ENCODE data around the gene IGLL1.
"Not testable (repeated sequence)": the region's sequence is repeated elsewhere in the genome, so short reads cannot be mapped to it uniquely, and the experiment has no call there.

IGLL1 gene

DNA sequence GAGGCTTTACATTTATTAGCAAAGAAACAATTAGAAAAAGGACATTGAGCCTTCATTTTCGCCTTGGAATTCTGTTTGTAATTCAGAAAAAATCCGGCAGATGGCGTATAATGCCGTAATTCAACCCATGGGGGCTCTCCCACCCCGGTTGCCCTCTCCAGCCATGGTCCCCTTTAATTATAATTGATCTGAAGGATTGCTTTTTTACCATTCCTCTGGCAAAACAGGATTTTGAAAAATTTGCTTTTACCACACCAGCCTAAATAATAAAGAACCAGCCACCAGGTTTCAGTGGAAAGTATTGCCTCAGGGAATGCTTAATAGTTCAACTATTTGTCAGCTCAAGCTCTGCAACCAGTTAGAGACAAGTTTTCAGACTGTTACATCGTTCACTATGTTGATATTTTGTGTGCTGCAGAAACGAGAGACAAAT is 38.2 kb downstream of the IGLL1 start:
- peak; percentile 44 for DNase-seq (ENCODE audit: low read depth, low spot score)

DNA sequence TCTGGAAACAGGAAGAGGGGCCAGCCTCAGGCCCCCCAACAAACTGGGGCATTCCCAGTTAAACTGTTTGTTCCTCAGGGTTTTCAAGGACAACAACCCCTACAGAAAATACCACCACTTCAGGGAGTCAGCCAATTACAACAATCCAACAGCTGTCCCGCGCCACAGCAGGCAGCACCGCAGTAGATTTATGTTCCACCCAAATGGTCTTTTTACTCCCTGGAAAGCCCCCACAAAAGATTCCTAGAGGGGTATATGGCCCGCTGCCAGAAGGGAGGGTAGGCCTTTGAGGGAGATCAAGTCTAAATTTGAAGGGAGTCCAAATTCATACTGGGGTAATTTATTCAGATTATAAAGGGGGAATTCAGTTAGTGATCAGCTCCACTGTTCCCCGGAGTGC is 39.3 kb downstream of the IGLL1 start:
- not testable (repeated sequence) for DNase-seq (ENCODE audit: low read depth, low spot score)

DNA sequence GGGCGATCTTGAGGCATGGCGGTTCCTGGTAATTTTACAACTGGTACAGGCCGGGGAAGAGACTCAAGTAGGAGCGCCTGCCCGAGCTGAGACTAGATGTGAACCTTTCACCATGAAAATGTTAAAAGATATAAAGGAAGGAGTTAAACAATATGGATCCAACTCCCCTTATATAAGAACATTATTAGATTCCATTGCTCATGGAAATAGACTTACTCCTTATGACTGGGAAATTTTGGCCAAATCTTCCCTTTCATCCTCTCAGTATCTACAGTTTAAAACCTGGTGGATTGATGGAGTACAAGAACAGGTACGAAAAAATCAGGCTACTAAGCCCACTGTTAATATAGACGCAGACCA is 40.3 kb downstream of the IGLL1 start:
- DNase-seq (ENCODE audit: low read depth, low spot score): not testable (repeated sequence)

DNA sequence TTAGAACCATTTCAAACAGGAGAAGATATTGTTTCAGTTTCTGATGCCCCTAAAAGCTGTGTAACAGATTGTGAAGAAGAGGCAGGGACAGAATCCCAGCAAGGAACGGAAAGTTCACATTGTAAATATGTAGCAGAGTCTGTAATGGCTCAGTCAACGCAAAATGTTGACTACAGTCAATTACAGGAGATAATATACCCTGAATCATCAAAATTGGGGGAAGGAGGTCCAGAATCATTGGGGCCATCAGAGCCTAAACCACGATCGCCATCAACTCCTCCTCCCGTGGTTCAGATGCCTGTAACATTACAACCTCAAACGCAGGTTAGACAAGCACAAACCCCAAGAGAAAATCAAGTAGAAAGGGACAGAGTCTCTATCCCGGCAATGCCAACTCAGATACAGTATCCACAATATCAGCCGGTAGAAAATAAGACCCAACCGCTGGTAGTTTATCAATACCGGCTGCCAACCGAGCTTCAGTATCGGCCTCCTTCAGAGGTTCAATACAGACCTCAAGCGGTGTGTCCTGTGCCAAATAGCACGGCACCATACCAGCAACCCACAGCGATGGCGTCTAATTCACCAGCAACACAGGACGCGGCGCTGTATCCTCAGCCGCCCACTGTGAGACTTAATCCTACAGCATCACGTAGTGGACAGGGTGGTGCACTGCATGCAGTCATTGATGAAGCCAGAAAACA is 40.8 kb downstream of the IGLL1 start:
- DNase-seq (ENCODE audit: low read depth, low spot score): peak; percentile 89

DNA sequence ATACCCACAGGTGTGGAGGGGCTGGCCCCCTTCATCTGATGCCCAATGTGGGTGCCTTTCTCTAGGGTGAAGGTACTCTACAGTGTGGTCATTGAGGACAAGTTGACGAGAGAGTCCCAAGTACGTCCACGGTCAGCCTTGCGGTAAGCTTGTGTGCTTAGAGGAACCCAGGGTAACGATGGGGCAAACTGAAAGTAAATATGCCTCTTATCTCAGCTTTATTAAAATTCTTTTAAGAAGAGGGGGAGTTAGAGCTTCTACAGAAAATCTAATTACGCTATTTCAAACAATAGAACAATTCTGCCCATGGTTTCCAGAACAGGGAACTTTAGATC is 41.4 kb downstream of the IGLL1 start:
- not testable (repeated sequence) for DNase-seq (ENCODE audit: low read depth, low spot score)

DNA sequence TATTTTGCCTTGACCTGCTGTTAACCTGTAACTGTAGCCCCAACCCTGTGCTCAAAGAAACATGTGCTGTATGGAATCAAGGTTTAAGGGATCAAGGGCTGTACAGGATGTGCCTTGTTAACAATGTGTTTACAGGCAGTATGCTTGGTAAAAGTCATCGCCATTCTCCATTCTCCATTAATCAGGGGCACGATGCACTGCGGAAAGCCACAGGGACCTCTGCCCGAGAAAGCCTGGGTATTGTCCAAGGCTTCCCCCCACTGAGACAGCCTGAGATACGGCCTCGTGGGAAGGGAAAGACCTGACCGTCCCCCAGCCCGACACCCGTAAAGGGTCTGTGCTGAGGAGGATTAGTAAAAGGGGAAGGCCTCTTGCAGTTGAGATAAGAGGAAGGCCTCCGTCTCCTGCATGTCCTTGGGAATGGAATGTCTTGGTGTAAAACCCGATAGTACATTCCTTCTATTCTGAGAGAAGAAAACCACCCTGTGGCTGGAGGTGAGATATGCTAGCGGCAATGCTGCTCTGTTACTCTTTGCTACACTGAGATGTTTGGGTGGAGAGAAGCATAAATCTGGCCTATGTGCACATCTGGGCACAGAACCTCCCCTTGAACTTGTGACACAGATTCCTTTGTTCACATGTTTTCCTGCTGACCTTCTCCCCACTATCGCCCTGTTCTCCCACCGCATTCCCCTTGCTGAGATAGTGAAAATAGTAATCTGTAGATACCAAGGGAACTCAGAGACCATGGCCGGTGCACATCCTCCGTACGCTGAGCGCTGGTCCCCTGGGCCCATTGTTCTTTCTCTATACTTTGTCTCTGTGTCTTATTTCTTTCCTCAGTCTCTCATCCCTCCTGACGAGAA is 42.0 kb downstream of the IGLL1 start:
- peak; percentile 68 for DNase-seq (ENCODE audit: low read depth, low spot score)

DNA sequence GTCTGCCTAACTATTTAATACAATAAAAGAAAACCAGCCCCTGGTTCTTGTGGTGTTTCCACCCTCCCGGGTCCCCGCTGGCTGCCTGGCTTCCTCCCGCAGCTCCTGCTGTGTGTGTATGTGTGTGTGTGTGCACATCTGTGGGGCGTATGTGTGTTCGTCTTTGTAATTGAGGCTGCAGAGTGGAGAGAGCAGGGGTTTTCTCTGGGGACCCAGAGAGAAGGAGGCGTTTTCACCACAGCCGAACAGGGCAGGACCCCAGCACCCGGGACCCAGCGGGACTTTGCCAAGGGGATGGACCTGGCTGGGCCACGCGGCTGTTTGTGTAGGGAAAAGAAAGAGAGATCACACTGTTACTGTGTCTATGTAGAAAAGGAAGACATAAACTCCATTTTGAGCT is 42.7 kb downstream of the IGLL1 start:
- peak; percentile 35 for DNase-seq (ENCODE audit: low read depth, low spot score)

DNA sequence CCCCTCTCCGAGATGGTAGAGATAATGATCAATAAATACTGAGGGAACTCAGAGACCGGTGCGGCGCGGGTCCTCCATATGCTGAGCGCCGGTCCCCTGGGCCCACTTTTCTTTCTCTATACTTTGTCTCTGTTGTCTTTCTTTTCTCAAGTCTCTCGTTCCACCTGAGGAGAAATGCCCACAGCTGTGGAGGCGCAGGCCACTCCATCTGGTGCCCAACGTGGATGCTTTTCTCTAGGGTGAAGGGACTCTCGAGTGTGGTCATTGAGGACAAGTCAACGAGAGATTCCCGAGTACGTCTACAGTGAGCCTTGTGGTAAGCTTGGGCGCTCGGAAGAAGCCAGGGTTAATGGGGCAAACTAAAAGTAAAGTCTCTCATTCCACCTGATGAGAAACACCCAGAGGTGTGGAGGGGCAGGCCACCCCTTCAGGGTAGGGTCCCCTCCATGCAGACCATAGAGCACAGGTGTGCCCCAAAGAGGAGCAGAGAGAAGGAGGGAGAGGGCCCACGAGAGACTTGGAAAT is 43.2 kb downstream of the IGLL1 start:
- DNase-seq (ENCODE audit: low read depth, low spot score): peak; percentile 59

DNA sequence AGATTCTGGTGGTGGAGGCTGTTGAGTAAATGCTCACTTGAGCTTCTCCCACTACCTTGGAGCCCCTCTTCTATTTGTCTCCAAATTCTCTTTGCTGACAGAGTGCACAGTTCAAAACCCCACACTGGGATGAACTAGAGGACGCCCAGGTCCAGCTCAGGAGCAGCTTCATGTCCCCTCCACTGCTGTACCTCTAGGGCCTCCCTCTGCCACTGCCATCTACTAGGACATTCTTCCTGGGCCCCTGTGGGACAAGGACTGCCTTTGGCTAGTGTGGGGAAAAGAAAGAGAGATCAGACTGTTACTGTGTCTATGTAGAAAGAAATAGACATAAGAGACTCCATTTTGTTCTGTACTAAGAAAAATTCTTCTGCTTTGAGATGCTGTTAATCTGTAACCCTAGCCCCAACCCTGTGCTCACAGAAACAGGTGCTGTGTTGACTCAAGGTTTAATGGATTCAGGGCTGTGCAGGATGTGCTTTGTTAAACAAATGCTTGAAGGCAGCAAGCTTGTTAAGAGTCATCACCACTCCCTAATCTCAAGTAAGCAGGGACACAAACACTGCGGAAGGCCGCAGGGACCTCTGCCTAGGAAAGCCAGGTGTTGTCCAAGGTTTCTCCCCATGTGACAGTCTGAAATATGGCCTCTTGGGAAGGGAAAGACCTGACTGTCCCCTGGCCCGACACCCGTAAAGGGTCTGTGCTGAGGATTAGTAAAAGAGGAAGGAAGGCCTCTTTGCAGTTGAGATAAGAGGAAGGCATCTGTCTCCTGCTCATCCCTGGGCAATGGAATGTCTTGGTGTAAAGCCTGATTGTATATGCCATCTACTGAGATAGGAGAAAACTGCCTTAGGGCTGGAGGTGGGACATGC is 44.1 kb downstream of the IGLL1 start:
- DNase-seq (ENCODE audit: low read depth, low spot score): peak; percentile 86

DNA sequence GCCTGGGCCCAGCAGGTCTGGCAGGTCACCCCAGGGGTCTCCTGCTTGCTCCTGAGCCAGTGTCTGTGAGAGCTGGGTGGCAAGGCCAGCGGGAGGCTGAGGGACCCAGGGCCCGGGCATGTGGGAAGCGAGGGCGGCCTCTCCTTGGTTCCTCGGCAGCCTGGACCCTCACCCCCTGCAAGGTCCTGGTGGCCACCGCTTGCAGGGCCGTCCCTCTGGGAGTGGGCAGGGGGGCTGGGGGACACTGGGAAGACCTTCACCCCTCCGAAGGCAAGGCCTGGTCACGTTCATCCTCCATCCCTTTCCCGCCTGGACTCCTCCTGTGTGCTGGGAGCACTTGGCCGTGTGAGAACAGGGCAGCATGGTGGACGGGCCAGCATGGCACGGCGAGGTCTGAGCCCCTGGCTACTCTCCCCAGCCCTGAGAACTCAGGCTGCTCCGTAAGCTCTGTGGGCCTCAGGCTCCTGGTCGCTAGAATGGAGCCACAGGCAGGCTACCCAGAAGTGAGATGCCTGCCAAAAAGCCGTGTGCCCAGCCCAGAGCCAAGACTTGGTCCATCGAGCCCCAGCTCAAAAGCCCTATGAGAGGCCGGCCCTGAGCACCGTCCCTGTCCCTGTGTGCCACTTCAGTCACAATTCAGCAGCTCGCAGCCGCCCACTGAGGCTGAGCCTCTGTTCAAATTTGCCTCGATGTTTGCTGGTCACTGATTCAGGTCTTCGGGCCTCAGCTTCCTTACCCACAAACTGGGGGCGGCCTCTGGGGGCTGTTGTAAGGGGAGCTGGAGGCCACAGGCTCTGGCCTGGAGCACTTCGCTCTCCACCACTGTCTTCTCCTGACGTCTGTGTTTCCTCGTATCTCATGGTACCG is 45.0 kb downstream of the IGLL1 start:
- no peak for DNase-seq (ENCODE audit: low read depth, low spot score)

DNA sequence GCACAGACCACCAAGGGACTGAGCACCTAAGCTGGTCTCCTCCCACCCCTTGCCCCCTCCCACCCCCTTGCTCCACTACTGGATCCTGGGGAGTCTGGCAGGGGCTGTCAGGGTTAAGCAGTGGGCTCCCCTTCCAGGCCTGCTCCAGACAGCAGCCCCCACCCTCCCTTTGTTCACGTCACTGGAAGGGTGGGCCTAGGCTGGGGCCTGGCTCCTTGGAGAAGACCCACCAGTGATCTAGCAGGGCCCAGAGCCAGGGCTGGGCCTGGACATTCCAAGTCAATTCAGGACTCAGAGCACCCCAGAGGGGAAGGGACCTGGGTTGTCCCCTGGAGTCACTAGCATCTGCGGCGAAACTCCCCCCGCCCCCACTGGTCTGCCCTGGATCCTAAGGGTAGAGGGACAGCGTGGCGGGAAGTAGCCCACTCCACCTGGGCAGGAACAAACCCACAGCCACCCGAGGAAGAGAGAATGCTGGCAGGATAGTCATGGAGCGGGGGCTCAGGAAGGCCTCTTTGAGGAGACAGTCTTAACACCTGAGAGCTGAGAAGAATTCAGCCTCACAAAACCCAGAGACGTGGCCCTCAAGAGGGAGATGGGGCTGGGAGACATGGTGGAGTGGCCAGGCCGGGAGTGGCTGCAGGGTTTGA is 45.8 kb downstream of the IGLL1 start:
- DNase-seq (ENCODE audit: low read depth, low spot score): peak; percentile 47

DNA sequence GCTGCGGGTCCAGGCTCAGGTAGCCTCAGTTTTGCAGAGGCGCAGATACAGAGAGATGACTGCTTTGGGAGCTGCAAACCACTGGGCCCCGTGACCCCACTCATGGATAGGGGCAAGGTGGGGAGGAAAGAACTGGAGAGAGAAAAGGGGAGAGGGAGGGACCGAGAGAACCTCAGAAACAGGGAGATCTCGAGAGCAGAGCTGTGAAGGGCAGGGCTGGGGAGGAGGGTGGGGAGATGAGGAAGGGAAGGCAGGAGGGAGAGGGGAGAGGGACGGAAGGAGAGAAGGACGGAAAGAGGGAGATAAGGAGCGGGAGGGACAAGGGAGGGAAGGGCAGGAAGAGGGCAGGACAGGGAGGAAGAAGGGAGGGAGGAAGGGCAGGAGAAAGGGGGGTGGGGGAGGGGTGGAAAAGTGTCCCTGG is 46.3 kb downstream of the IGLL1 start:
- DNase-seq (ENCODE audit: low read depth, low spot score): no peak

DNA sequence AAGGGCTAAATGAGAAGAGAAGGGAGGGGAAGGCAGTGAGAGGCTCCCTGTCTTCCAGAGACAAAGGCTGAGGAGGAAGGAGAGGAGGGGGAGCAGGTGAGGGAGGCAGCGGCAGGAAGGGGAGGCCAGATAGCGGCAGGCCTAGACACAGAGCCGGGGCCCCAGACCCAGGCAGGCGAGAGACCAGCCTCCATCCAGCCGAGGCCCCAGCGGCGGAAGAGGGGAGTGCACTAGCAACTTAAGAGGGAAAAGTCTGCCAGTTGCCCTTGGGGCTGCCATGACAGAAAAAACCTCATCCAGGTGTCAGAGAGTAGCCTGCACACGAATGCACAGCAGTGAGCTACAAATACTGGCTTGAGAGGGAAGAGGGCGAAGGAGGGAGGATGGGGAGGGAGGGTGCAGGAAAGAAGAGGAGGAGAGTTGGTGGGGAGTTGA is 46.7 kb downstream of the IGLL1 start:
- peak; percentile 91 for DNase-seq (ENCODE audit: low read depth, low spot score)

DNA sequence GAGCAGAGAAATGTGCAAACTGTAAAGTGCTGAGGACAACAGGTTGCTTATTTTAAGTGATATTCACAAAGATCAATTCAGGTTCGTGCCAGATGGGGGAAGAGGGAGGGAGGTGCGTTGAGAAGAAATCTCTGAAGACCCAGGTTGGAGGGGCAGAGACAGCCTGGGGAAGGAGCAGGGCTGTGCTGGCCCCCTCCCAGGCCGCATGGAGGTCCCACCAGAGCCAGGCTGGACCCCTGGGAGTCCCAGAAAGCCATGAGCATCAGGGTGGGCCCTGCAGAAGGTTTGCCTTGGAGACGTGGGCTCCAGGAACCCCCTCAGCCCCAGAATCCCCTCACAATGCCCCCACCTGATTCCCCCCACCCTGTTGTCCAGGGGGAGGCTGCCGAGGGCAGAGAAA is 47.4 kb downstream of the IGLL1 start:
- no peak for DNase-seq (ENCODE audit: low read depth, low spot score)

DNA sequence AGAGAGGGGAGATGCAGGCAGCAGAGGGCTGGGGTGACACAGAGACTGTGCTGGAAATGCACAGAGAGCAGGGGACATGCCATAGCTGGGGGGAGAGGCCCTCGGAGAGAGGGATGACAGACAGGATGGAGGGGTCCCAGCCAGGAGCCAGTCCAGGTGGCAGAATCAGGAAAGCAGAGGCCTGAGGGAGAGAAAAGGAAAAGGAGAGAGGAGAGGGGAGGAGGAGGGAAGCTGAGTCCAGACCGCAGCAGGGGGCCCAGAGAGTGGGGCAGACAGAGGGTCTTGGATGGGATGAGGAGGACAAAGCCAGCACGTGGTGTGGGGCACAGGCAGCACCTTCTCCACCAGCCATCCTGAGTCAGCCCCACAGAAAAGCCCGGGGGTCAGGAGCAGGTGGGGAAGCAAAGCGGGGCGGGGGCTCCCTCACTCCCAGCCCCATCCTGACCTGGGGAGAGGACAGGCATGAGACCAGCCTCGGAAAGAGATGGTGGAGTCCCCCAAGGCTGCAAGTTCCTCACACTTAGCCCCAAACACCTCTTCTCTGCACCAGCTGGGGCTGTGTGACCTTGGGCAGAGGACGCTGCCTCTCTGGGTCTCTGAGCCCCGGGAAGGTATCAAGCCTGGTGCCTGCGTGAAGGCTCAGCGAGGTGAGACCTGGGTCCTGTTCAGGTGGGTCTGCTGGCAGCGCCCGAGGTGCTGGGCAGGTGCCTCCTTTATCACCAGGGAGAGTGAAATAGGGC is 48.0 kb downstream of the IGLL1 start:
- no peak for DNase-seq (ENCODE audit: low read depth, low spot score)

DNA sequence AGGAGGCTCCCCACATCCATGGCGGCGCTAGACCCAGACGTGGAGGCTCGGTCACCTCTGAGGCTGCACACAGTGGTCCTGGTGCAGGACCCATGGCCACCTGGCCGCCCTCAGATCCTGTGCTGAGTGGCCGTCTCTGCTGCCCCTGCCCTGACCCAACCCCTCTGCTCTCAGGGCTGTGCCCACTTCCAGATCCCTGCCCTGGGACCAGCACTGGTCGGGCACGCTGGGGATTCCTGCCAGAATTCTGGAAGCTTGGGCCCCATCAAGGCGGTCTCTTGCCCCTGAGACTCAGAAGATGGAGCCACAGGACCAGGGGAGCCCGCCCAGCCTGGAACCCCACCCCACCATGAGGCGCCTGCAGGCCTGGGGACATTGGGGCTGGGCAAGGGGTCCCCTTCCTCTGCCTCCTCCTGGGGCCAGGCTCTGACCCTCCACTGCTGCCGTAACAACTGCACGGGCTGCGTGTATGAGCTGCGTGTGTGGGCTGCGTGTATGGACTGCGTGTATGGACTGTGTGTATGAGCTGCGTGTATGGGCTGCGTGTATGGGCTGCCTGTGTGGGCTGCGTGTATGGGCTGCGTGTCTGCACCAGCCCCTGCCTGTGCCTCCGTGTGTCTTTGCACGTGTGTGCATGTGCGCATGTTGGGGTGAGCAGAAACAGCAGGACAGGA is 48.7 kb downstream of the IGLL1 start:
- no peak for DNase-seq (ENCODE audit: low read depth, low spot score)

DNA sequence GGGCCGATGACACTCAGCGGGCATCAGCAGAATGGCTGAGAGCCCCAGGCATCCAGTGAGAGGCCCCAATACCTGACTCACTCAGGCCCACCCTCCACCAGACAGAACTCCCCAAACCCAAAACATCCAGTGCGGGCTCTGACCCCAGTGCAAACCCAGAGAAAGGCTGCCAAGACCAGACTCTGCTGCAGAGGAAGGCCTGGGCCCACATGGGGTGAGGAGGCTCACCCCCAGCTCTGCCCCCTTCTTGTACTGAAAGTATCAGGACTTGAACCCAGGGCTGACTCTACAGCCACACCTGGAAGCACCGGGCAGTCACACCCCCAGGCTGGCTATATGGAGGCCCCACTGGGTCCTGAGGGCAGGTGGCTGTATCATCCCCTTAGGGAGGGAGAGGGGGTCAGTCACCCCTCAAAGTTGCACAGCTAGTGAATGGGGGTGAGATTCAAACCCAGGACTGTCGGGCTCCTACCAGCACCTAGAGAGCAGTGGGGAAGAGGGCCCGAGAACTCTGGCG is 49.3 kb downstream of the IGLL1 start:
- no peak for DNase-seq (ENCODE audit: low read depth, low spot score)

DNA sequence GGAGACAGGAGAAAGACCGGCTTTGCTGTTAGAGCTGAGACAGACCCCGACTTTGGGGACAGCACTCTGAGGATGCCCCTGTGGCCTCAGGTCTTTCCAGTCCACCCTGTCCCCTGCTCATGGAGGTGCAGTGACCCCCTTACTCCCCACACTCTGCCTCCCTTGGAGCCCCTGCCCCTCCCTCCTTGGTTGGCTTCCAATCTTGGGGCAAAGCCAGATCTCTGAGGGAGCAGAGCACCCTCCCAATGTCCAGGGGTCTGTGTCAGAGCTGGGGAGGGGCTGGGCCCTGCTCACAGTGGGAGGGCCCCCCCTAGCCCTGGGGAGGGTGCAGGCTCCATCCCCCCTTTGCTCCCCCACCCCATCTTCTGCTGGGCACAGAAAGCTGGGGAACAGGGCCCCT is 50.0 kb downstream of the IGLL1 start:
- no peak for DNase-seq (ENCODE audit: low read depth, low spot score)

Measured in ELF-1 (cell line).